CD4-positive, alpha-beta T cell treated with Interleukin-21 for 1 hour (primary cell): ENCODE results near the gene HKDC1.
"Not testable (repeated sequence)": the region's sequence is repeated elsewhere in the genome, so short reads cannot be mapped to it uniquely, and the experiment has no call there.

Experiments used
- DNase-seq: peaks from one replicate; pipeline ENCODE4 v3.0.0-alpha.2; 2020

HKDC1 gene

GRCh38 chr10:69242852-69243212, 22.7 kb downstream of the HKDC1 start:
- no peak for DNase-seq

- no peak for DNase-seq
These were observed 23.7 kb downstream of the HKDC1 start for GRCh38 chr10:69243817-69244216.

GRCh38 chr10:69246036-69246435, 25.9 kb downstream of the HKDC1 start:
- no peak for DNase-seq

- no peak for DNase-seq
These were observed 26.6 kb downstream of the HKDC1 start for GRCh38 chr10:69246581-69247312.

- no peak for DNase-seq
These were observed 27.2 kb downstream of the HKDC1 start for GRCh38 chr10:69247313-69247710.

- no peak for DNase-seq
These were observed 28.1 kb downstream of the HKDC1 start for GRCh38 chr10:69248117-69248730.

- DNase-seq, result no peak
These were observed 29.9 kb downstream of the HKDC1 start for GRCh38 chr10:69250041-69250440.

GRCh38 chr10:69251417-69251816, 31.3 kb downstream of the HKDC1 start:
- not testable (repeated sequence) for DNase-seq

- no peak for DNase-seq
These were observed 33.0 kb downstream of the HKDC1 start for GRCh38 chr10:69253171-69253570.

GRCh38 chr10:69254877-69255276, 34.7 kb downstream of the HKDC1 start:
- DNase-seq, result no peak

- no peak for DNase-seq
These were observed 39.6 kb downstream of the HKDC1 start for GRCh38 chr10:69259547-69260243.

- DNase-seq, result no peak
These were observed 41.1 kb downstream of the HKDC1 start for GRCh38 chr10:69261184-69261583.

- DNase-seq, result no peak
These were observed 42.2 kb downstream of the HKDC1 start for GRCh38 chr10:69262292-69262751.

- no peak for DNase-seq
These were observed 45.4 kb downstream of the HKDC1 start for GRCh38 chr10:69265521-69265920.

GRCh38 chr10:69268761-69269416, 48.8 kb downstream of the HKDC1 start:
- no peak for DNase-seq

GRCh38 chr10:69269761-69270160, 49.6 kb downstream of the HKDC1 start:
- no peak for DNase-seq

GRCh38 chr10:69270990-69271389, 50.9 kb downstream of the HKDC1 start:
- DNase-seq, result no peak

- no peak for DNase-seq
These were observed 52.5 kb downstream of the HKDC1 start for GRCh38 chr10:69272624-69273023.

- DNase-seq, result no peak
These were observed 55.3 kb downstream of the HKDC1 start for GRCh38 chr10:69275444-69275843.

- DNase-seq, result no peak
These were observed 56.4 kb downstream of the HKDC1 start for GRCh38 chr10:69276503-69276902.

- DNase-seq, result no peak
These were observed 58.4 kb downstream of the HKDC1 start, which contains the start of gene HK1 for GRCh38 chr10:69278446-69278963. HK1 (plus strand) TSS chr10:69278496.

- DNase-seq, result no peak
These were observed 59.0 kb downstream of the HKDC1 start for GRCh38 chr10:69279110-69279509.
